Panc1 (cell line): Measurements from ENCODE around the gene FRY.

Experiments
- POLR2AphosphoS5 ChIP-seq: IDR thresholded peaks from 2 replicates; pipeline ENCODE4 v1.6.1; 2012; ENCODE audit warnings: mild to moderate bottlenecking, low read depth, low read length, moderate library complexity
- SIN3A ChIP-seq: IDR thresholded peaks from 2 replicates; pipeline ENCODE4 v1.6.1; 2012; ENCODE audit warnings: low read depth, mild to moderate bottlenecking, low read length, moderate library complexity, borderline replicate concordance; ENCODE audit not compliant: insufficient read depth
- TCF7L2 ChIP-seq: IDR thresholded peaks from 2 replicates; pipeline ENCODE4 v1.6.1; 2011; ENCODE audit warnings: mild to moderate bottlenecking, low read depth, low read length, inconsistent platforms
- TF ChIP-seq, protein P1 (sequence below): fragments of 450-650 bp; IDR thresholded peaks from 2 replicates; pipeline ENCODE4 v1.5.1; 2017; ENCODE audit warnings: mild to moderate bottlenecking
- TF ChIP-seq, protein P2 (sequence below), 2 experiments: IDR thresholded peaks; 2 replicates each; pipeline ENCODE4 v1.6.1; 2011 to 2012; ENCODE audit warnings: low read depth in 2 of 2, control low read depth in 1 of 2, low read length in 1 of 2, mild to moderate bottlenecking in 1 of 2, moderate library complexity in 1 of 2; ENCODE audit not compliant: insufficient read depth in 1 of 2

DNA sequence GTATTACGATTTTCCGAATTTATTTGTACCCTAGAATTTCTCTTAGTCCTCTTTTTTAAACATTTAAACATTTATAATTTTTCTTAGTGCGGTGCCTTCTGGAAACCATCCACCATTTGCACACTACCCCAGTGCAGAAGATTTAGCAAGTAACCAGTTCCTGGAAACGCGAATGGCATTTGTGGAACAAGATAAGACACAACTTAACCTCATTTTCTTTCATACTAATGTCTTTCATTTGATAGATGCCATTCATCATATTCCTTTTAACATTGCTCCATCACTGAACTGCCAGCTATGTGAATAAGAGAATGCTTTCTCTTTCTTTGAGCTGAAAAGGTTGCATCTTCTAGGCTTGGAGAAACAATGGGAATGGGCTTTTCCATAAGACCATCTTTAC is 6.8 kb downstream of the FRY start:
- TF ChIP-seq, protein P1, sequence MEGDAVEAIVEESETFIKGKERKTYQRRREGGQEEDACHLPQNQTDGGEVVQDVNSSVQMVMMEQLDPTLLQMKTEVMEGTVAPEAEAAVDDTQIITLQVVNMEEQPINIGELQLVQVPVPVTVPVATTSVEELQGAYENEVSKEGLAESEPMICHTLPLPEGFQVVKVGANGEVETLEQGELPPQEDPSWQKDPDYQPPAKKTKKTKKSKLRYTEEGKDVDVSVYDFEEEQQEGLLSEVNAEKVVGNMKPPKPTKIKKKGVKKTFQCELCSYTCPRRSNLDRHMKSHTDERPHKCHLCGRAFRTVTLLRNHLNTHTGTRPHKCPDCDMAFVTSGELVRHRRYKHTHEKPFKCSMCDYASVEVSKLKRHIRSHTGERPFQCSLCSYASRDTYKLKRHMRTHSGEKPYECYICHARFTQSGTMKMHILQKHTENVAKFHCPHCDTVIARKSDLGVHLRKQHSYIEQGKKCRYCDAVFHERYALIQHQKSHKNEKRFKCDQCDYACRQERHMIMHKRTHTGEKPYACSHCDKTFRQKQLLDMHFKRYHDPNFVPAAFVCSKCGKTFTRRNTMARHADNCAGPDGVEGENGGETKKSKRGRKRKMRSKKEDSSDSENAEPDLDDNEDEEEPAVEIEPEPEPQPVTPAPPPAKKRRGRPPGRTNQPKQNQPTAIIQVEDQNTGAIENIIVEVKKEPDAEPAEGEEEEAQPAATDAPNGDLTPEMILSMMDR = no peak
- TF ChIP-seq POLR2AphosphoS5 = no peak
- TF ChIP-seq, protein P2, sequence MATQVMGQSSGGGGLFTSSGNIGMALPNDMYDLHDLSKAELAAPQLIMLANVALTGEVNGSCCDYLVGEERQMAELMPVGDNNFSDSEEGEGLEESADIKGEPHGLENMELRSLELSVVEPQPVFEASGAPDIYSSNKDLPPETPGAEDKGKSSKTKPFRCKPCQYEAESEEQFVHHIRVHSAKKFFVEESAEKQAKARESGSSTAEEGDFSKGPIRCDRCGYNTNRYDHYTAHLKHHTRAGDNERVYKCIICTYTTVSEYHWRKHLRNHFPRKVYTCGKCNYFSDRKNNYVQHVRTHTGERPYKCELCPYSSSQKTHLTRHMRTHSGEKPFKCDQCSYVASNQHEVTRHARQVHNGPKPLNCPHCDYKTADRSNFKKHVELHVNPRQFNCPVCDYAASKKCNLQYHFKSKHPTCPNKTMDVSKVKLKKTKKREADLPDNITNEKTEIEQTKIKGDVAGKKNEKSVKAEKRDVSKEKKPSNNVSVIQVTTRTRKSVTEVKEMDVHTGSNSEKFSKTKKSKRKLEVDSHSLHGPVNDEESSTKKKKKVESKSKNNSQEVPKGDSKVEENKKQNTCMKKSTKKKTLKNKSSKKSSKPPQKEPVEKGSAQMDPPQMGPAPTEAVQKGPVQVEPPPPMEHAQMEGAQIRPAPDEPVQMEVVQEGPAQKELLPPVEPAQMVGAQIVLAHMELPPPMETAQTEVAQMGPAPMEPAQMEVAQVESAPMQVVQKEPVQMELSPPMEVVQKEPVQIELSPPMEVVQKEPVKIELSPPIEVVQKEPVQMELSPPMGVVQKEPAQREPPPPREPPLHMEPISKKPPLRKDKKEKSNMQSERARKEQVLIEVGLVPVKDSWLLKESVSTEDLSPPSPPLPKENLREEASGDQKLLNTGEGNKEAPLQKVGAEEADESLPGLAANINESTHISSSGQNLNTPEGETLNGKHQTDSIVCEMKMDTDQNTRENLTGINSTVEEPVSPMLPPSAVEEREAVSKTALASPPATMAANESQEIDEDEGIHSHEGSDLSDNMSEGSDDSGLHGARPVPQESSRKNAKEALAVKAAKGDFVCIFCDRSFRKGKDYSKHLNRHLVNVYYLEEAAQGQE (IDR thresholded peaks at IDR 0.05; ENCODE audit: insufficient read depth in 1 of 2, low read depth in 2 of 2, low read length in 1 of 2) = no peak
- no peak for TF ChIP-seq SIN3A
- no peak for TF ChIP-seq TCF7L2
